KOPT-K1 (cell line): ENCODE data around the gene SPANXN4.

Experiments
- H3K27ac ChIP-seq: fragments of 200-600 bp; sonication (generic); 2 replicates; pipeline ENCODE4 v1.5.1; 2016; ENCODE audit warnings: antibody characterized with exemption, mild to moderate bottlenecking, low read depth, low read length; ENCODE audit not compliant: poor library complexity, severe bottlenecking
- H3K36me3 ChIP-seq: fragments of 200-600 bp; sonication (generic); 2 replicates; pipeline ENCODE4 v1.5.1; 2017; ENCODE audit warnings: antibody characterized with exemption, mild to moderate bottlenecking, low read length, moderate library complexity; ENCODE audit not compliant: insufficient read depth
- H3K9me3 ChIP-seq: fragments of 200-600 bp; sonication (generic); 2 replicates; pipeline ENCODE4 v1.5.1; 2017; ENCODE audit warnings: antibody characterized with exemption, low read length, mild to moderate bottlenecking; ENCODE audit not compliant: insufficient read depth, poor library complexity, severe bottlenecking

The SPANXN4 gene, protein sequence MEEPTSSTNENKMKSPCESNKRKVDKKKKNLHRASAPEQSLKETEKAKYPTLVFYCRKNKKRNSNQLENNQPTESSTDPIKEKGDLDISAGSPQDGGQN

DNA sequence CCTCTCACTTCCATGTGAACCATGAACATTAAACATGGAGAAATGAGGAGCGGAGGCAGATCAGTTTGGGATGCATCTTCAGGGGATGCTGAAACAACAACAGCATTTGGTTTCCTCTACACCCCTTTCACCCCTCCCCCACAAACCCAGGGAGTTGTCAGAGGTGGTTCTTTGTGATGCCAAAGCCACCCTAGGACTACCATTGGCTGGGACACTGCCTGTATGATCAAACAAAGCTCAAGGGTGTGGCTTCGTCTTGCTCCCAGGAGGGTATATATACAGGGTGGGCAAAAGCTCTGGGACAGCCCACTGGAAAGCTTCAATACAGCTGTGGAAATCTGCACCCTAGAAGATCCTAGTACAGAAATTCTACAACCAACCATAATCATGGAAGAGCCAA lies at the start of gene SPANXN4:
TSS of gene SPANXN4 (plus strand) at position 301 of the 400 bp plus-strand sequence. CDS start at position 388, 87 bp downstream.
- no peak within 1 kb of the TSS for H3K27ac ChIP-seq
- H3K36me3 ChIP-seq: no peaks in the 10 kb centered on the region
- H3K9me3 ChIP-seq: no peaks in the 10 kb centered on the region

DNA sequence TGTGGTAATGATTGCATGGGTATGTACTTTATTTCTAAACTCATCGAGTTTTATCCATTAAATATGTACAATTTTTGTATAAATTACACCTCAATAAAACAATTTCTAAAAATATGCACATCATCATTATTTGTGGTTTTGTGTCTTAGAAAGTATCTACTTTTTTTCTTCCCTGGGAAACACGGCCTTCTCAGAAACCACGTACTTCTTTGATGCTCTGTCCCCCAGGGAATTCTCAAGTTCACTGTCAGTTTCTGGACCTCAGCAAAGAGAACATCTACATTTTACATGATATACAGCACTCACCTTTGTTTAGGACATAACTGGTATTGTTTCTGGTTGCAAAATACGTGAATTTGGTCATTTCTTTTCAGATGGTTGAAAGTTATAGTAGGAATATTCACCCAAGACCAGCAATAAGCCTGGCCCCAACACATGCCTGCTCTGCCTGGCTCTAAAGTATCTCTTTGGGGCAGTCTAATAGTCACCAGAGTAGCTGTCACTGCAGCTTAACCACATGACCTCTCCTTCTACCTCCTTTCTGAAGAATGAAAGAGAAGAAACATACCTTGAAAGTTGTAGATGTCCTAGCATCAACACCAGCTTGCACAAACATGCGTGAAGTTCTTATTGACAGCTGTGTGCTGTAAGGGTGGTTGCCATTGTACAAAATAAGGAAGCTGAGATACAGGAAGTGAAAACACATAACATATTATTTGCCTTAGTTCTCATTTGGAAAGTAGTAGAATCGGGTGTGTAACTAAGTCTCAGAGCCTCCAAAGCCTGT lies 48.4 kb upstream of the SPANXN4 start:
- Histone ChIP-seq H3K36me3 (no peaks in the 10 kb centered on the region), H3K27ac (no peak overlapping the region)

DNA sequence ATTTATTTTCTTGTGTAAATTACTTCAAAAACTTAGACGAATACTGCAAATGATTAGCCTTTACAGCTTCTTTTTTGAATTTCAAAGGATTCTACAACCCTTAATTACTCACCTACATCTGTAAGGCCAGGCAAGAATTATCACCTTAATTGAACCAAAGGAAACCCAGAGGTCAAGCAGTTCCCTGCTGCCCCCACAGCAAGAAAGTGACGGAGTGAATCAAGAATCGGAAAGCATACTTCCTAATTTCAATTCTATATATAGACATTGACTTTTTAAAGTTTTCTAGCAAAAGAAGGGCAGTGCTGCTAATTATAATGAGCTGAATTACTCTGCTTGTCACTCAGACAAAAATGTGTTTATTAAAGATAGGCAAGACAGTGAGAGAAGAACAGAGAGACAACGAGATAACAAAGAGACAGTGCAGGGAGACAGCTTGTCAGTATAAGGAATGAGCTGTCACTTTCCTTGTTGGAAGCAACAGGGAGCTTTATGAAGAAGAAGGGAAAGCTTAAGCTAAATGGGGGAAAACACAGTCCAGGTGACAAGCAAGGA lies 47.5 kb upstream of the SPANXN4 start:
- Histone ChIP-seq H3K9me3 (no peaks in the 10 kb centered on the region), H3K27ac (no peak overlapping the region), H3K36me3 (no peaks in the 10 kb centered on the region)

More for the DNA sequence above, 48.4 kb upstream of the SPANXN4 start:
- no peaks in the 10 kb centered on the region for H3K9me3 ChIP-seq

DNA sequence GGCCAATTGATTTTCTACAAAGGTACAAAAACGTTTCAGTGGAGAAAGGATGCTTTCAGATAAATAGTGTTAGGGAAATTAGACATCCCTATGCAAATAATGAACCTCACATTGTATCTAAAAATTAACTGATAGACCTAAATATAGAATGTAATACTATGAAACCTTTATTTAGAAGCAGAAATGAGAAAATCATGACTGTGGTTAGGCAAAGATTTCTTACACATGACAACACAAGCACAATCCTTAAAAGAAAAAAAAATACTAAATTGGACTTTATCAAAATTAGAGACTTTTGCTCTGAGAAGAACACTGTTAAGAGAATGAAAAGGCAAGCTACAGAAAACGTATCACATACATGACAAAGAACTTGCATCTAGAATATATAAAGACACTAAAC lies 43.0 kb upstream of the SPANXN4 start:
- no peak overlapping the region for H3K27ac ChIP-seq
- no peaks in the 10 kb centered on the region for H3K36me3 ChIP-seq

DNA sequence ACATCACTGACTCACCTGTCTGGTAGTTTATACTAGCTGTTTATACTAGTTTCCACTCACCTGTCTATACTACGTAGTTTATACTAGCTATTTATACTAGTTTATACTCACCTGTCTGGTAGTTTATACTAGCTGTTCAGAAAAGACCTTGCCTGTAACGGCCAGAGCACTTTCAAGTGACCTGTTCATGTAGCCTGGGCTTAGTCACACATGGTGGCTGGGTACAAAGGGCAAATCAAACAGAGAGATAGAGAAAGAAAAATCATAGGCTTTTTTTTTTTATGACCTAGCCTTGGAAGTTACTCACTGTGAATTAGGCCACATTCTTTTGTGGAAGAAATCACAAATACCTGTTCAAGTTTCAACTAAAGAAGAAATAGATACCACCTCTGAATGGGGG lies 30.7 kb upstream of the SPANXN4 start:
- Histone ChIP-seq H3K27ac (no peak overlapping the region), H3K9me3 (no peaks in the 10 kb centered on the region)

More for the DNA sequence above, 43.0 kb upstream of the SPANXN4 start:
- H3K9me3 ChIP-seq: no peaks in the 10 kb centered on the region

DNA sequence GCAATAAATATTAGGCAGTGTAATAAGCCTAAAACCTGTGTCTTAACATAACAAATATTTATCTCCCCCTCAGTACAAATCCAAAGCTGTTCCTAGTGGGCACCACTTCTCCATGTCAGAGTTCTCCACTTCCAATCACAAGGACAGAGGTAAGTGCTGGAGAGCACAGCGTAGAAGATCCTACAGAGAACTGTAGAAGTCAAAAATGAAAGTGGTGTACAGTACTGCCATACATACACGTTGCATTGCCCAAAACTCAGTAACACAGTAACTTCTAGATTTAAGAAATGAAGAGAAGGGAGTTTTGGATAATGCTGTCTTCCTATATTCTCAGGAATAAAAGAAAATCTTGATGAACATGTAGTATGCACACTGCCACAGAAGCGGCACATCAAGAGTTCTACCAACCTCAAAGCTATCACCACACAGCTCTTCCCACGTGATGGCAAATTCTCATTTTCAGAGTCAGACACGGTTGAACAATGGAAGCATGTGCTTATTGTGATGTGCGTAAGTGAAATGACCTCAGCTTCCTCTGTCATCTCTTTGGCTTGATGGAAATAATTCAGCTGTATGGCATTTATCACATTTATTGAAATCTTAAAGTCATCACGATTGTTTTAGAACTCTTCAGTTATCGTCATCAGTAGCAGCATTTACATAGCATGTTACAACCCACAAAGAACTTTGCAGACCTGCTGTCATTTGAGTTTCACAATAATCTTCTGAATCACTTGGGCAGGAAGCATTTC lies 27.1 kb upstream of the SPANXN4 start:
- no peaks in the 10 kb centered on the region for H3K9me3 ChIP-seq

More for the DNA sequence above, 30.7 kb upstream of the SPANXN4 start:
- no peaks in the 10 kb centered on the region for H3K36me3 ChIP-seq

DNA sequence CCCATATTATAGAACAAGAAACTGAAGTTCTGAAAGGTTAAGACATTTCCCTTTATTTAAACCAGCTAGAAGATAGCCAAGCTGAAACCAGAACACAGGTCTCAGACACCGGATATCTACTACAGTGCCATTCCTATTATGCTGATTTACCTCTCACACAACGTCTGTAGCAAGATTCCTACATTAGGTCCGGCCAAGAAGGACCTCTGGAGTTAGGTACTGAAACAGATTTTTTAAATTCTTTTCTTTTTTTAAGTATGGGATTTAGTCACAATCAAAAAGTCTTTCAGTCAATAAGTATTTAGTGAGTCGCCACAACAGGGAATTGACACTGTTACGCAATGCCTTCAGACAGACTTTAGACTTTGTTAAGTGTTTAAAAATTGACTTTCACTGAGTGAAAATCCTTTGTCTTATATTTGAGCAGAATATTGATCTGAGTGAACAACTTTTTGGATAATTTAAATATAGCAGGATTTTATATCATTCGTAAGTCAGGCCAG lies 26.5 kb upstream of the SPANXN4 start:
- no peaks in the 10 kb centered on the region for H3K9me3 ChIP-seq
- H3K27ac ChIP-seq: no peak overlapping the region
- H3K36me3 ChIP-seq: no peaks in the 10 kb centered on the region

More for the DNA sequence above, 27.1 kb upstream of the SPANXN4 start:
- H3K36me3 ChIP-seq: no peaks in the 10 kb centered on the region
- no peak overlapping the region for H3K27ac ChIP-seq

DNA sequence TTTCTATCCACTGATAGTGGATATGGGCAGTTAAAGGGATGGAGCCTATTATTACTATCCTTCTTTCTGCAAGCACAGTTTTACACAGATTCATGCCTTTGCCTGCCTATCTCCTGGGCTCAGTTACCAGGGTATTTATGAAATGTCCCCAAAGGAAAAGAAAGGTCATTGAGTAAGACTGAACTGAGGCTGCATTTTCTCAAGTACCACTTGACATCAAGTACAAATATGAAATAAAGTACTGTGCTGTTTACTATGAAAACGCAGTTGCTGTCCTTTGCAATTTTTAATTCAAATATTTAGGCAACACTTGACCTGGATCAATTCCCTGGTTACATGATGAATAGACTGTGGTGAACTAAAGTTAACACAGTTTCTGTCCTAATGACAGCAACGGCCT lies 23.5 kb upstream of the SPANXN4 start:
- H3K27ac ChIP-seq: no peak overlapping the region
- no peaks in the 10 kb centered on the region for H3K36me3 ChIP-seq
- H3K9me3 ChIP-seq: no peaks in the 10 kb centered on the region

DNA sequence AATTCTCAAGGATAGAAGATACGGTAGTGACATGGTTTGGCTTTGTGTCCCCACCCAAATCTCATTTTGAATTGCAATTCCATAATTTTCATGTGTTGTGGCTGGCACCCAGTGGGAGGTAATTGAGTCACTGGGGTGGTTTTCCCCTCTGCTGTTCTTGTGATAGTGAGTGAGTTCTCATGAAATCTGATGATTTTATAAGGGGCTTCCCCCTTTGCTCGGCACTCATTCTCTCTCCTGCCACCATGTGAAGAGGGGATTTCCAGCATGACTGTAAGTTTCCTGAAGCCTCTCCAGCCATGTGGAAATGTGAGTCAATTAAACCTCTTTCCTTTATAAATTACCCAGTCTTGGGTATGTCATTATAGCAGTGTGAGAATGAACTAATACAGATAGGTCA lies 8.5 kb upstream of the SPANXN4 start:
- H3K9me3 ChIP-seq: no peaks in the 10 kb centered on the region
- H3K36me3 ChIP-seq: no peaks in the 10 kb centered on the region
- no peak overlapping the region for H3K27ac ChIP-seq

DNA sequence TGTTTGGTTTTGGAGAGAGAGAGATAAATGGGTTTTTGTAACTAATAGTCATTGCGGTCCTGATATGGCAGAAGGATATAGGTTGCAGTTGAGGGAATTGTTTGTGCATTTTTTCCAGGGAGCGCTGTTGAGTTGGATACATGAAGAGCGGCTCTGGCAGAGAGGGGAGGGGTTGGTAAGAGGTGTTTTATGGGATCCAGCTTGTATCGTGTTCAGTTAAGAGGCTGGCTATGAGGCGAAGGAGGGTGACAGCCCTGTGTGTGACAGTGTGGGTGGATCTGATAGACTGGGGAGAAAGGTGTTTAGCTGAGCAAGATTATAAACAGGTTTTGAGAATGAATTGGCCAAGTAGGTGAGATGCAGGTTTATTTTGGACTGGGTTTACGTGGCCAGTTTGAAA lies 1.5 kb downstream of the SPANXN4 start:
- Histone ChIP-seq H3K27ac (no peak overlapping the region), H3K36me3 (no peaks in the 10 kb centered on the region), H3K9me3 (no peaks in the 10 kb centered on the region)

DNA sequence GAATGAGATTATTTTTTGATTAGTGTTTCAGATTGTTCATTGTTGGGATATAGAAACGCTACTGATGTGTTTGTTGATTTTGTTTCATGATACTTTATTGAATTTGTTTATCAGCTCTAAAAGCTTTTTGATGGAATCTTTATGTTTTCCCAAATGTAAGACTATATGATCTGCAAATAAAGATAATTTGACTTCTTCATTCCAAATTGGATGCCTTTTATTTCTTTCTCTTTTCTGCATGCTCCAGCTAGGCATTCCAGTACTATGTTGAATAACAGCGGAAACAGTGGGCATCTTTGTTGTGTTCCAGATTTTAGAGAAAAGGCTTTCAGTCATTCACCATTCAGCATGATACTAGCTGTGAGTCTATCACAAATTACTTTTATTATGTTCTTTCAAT lies 21.8 kb downstream of the SPANXN4 start:
- Histone ChIP-seq H3K36me3 (no peaks in the 10 kb centered on the region), H3K27ac (no peak overlapping the region), H3K9me3 (no peaks in the 10 kb centered on the region)

DNA sequence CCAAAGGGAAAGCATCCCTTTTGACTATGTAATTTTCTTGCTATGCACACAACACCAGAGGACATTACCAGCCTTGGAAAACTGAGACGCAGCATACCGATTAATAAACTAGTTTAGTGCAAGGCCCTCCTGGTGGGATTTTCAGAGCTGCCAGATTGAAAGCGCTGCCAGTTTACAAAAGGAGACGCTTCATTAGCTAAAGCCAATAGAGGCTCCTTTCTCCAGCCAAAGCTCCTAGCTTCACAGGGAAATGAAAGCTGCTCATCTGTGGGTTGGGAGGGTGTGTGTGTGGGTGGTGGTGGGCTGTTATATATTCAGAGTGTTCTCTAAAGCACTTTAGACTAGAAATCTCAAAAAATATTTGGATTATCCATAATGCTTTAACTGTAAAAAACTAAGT lies 32.4 kb downstream of the SPANXN4 start:
- Histone ChIP-seq H3K36me3 (no peaks in the 10 kb centered on the region), H3K27ac (no peak overlapping the region), H3K9me3 (no peaks in the 10 kb centered on the region)

DNA sequence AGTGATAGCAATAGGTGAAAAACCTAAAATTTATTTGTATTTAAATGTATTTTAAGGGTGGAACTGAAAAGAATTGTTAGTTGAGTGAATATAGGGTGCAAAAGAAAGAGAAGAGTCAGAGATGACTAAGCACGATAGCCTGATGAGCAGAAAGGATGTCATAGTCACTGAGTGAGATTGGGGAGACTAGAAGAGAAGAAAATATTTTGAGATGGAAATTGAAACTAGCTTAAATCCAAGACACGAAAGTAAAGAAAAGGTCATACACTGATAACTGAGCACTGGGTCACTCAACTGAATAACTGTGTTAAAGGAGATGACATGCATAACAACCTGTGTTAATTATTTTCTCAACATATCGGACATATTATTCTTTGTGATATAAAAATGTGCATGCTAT lies 55.5 kb downstream of the SPANXN4 start:
- Histone ChIP-seq H3K36me3 (no peaks in the 10 kb centered on the region), H3K9me3 (no peaks in the 10 kb centered on the region), H3K27ac (no peak overlapping the region)

DNA sequence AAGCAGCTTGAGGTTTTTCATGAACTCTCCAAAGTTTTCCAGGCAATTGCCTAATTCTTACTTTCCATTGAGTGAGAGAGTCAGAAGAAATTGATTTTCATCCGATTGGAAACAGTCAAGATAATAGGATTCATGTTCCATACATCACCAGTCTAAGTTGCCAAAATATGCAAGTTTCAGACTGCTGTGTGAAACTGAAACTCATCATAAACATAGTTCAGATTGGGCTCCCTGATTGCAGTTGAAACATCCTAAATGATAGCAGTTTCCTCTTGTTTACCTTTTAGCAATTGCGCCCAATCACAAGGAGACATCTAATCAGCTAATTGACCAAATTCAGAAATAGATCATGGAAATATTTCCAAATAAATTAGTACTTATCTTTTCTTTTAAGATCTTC lies 56.8 kb downstream of the SPANXN4 start:
- Histone ChIP-seq H3K36me3 (no peaks in the 10 kb centered on the region), H3K9me3 (no peaks in the 10 kb centered on the region), H3K27ac (no peak overlapping the region)
